ENCODE measurements around the gene NISCH.

GRCh38 chr3:52479877-52480575, 24.6 kb downstream of the NISCH start:
- TF ChIP-seq, protein P1, sequence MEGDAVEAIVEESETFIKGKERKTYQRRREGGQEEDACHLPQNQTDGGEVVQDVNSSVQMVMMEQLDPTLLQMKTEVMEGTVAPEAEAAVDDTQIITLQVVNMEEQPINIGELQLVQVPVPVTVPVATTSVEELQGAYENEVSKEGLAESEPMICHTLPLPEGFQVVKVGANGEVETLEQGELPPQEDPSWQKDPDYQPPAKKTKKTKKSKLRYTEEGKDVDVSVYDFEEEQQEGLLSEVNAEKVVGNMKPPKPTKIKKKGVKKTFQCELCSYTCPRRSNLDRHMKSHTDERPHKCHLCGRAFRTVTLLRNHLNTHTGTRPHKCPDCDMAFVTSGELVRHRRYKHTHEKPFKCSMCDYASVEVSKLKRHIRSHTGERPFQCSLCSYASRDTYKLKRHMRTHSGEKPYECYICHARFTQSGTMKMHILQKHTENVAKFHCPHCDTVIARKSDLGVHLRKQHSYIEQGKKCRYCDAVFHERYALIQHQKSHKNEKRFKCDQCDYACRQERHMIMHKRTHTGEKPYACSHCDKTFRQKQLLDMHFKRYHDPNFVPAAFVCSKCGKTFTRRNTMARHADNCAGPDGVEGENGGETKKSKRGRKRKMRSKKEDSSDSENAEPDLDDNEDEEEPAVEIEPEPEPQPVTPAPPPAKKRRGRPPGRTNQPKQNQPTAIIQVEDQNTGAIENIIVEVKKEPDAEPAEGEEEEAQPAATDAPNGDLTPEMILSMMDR (IDR thresholded peaks at IDR 0.05), result no peak
- no peak for TF ChIP-seq POLR2A (IDR thresholded peaks at IDR 0.05)

All from testis (tissue), 2 donors.